Psoas muscle (tissue), 8 donors: ENCODE data around the gene RNASE4. TPM values are rescaled to one million over a fixed set of nuclear protein-coding genes. Genes with fewer than 3 reads are reported as not detected.

Experiments used
- ATAC-seq, 4 donors: fragments of 200-7000 bp; cut with Tn5 transposase; one replicate each; pipeline ENCODE4 v1.9.1; 2020; ENCODE audit warnings: moderate library complexity in 3 of 4, mild to moderate bottlenecking in 2 of 4
- DNase-seq, 2 donors: peaks; one replicate each; pipeline ENCODE4 v3.0.0-alpha.2; 2020
- H3K27ac ChIP-seq: fragments of 200-600 bp; one replicate; pipeline ENCODE4 v1.8.0; 2022
- H3K27me3 ChIP-seq, 3 donors: fragments of 200-600 bp in 1 of 3; one replicate each; pipeline versions ENCODE4 v1.6.1 to v1.8.0; 2013 to 2022; ENCODE audit warnings: low read length in 2 of 3, mild to moderate bottlenecking in 2 of 3, moderate library complexity in 1 of 3; ENCODE audit not compliant: insufficient read depth in 3 of 3
- H3K36me3 ChIP-seq, 2 donors: fragments of 200-600 bp in 1 of 2; one replicate each; pipeline versions ENCODE4 v1.6.1 to v1.8.0; 2013 to 2022; ENCODE audit warnings: low read depth in 1 of 2, mild to moderate bottlenecking in 1 of 2, moderate library complexity in 1 of 2; ENCODE audit not compliant: insufficient read depth in 1 of 2
- H3K4me1 ChIP-seq: fragments of 200-600 bp; one replicate; pipeline ENCODE4 v1.8.0; 2022
- H3K4me3 ChIP-seq: fragments of 200-600 bp; one replicate; pipeline ENCODE4 v1.8.0; 2022; ENCODE audit warnings: mild to moderate bottlenecking
- H3K9me3 ChIP-seq: fragments of 200-600 bp; one replicate; pipeline ENCODE4 v1.8.0; 2022
- CTCF ChIP-seq: fragments of 200-600 bp; IDR thresholded peaks from one replicate; pipeline ENCODE4 v1.8.0; 2022; ENCODE audit warnings: antibody characterized with exemption
- WGBS, 3 donors: extraction: QIAGEN DNeasy Blood & Tissue Kit; methylation state at CpG; one replicate each; pipeline versions ENCODE4 v1.1.6 to v1.1.7; 2013; 5-methylcytosine and 5-hydroxymethylcytosine counted together
- intact Hi-C, 2 donors: fragments of 100-400 bp; cut with DNase I; formaldehyde crosslinking; loops; one replicate each; pipeline versions ENCODE4 v1.11.0 to v1.14.2; 2022
- polyA plus RNA-seq, 3 donors: library from polyadenylated mRNA; stranded (reverse); fragments of 200-250 nt; gene quantifications; one replicate each; pipeline ENCODE4 v1.2.3, GENCODE V29; 2013
- total RNA-seq, 4 donors: library from RNA; stranded (reverse); fragmentation: NEBNext Ultra II Directional in 2 of 4; extraction: Animal tissue kit (Norgen Biotek cat#: 25700) in 2 of 4; gene quantifications; one replicate each; pipeline versions ENCODE4 v1.2.1 to v1.2.4, GENCODE V29; 2021 to 2023
- donor health status: healthy with polysubstance abuse.
- donor health status: DM: no; HTN: no; CAD: no; lungs with moderate emphysema.
- donor health status: Bipolar disorder and iron deficiency.
- donor health status: healthy.
- donor health status: DM: yes; HTN: yes; CAD: no.
- donor health status: DM: no; HTN: no; CAD: no.
- donor health status: DM: no; HTN: no; CAD: no.
- donor health status: DM: yes; HTN: yes; CAD: no.

RNASE4 gene
- total and polyA plus RNA-seq, 7 donors, result 0.77 to 11.1 (median 7.6) TPM

- no peak overlapping the region for H3K4me3 ChIP-seq
- WGBS, 3 donors, result 90 to 95% (median 92%) methylated on average over 5 of the region's 5 CpGs
- H3K4me1 ChIP-seq, result peaks cover 4% of the 10 kb centered on the region
- no peaks in the 10 kb centered on the region for H3K36me3 ChIP-seq
- DNase-seq (no peak), ATAC-seq (no peak)
- H3K27ac ChIP-seq, result no peak overlapping the region
- H3K27me3 ChIP-seq, result no peaks in the 10 kb centered on the region
- no peaks in the 10 kb centered on the region for H3K9me3 ChIP-seq
- TF ChIP-seq CTCF, result no peak
- intact Hi-C loops, result loop anchor here (2.0 to 10.0 kb wide), 5 partner anchors 79 to 417 kb away; partner anchors contain the start of genes CCNB1IP1 (in 1 of the 2), PIP4P1 (in 1 of the 2), PNP (in 1 of the 2) and TMEM253 (in 1 of the 2)
These were observed 3.2 kb downstream of the RNASE4 start for GRCh38 chr14:20687362-20688166.

GRCh38 chr14:20688167-20688839, 3.9 kb downstream of the RNASE4 start, which contains the start of gene ANG:
TSS of gene ANG (plus strand) at chr14:20688764. CDS start at chr14:20693565, 4,801 bp downstream.
- no peak for TF ChIP-seq CTCF
- ATAC-seq (no peak), DNase-seq (no peak)
- Histone ChIP-seq H3K27ac (no peak within 1 kb of the TSS), H3K4me1 (peaks cover 4% of the 10 kb centered on the region), H3K36me3 (no peaks in the 10 kb centered on the region), H3K4me3 (no peak within 1 kb of the TSS), H3K27me3 (no peaks in the 10 kb centered on the region), H3K9me3 (no peaks in the 10 kb centered on the region)
- 69 to 87% (median 71%) methylated on average over 7 of the region's 7 CpGs for WGBS, 3 donors
- intact Hi-C loops, result loop anchor here (2.0 to 10.0 kb wide), 5 partner anchors 80 to 416 kb away; partner anchors contain the start of genes CCNB1IP1 (in 1 of the 2), PIP4P1 (in 1 of the 2), PNP (in 1 of the 2) and TMEM253 (in 1 of the 2)

GRCh38 chr14:20690848-20691640, 6.7 kb downstream of the RNASE4 start:
- Histone ChIP-seq H3K4me1 (peaks cover 4% of the 10 kb centered on the region), H3K36me3 (no peaks in the 10 kb centered on the region), H3K4me3 (no peak overlapping the region), H3K27ac (no peak overlapping the region), H3K27me3 (no peaks in the 10 kb centered on the region), H3K9me3 (no peaks in the 10 kb centered on the region)
- ATAC-seq (peak; percentile 83 to 95 (median 89)), DNase-seq (no peak)
- WGBS, 3 donors, result 17 to 21% (median 17%) methylated on average over 9 of the region's 9 CpGs
- peak; percentile 87 for TF ChIP-seq CTCF
- intact Hi-C loops, result loop anchor here (1.0 to 10.0 kb wide), 5 partner anchors 159 to 364 kb away; no protein-coding TSS in a partner anchor

- Histone ChIP-seq H3K4me3 (no peak overlapping the region), H3K36me3 (no peaks in the 10 kb centered on the region), H3K9me3 (no peaks in the 10 kb centered on the region), H3K4me1 (peaks cover under 1% of the 10 kb centered on the region), H3K27ac (no peak overlapping the region), H3K27me3 (no peaks in the 10 kb centered on the region)
- ATAC-seq (no peak), DNase-seq (no peak)
- 79 to 82% (median 79%) methylated on average over 7 of the region's 7 CpGs for WGBS, 3 donors
- intact Hi-C loops, result loop anchor here (5.0 to 10.0 kb wide), 3 partner anchors 160 to 283 kb away; no protein-coding TSS in a partner anchor
- no peak for TF ChIP-seq CTCF
These were observed 7.9 kb downstream of the RNASE4 start for GRCh38 chr14:20692116-20692751.
